Mucosa of gallbladder (tissue), 1 donor: ENCODE data around the gene ZNF217. TPM values are rescaled to one million over a fixed set of nuclear protein-coding genes. Genes with fewer than 3 reads are reported as not detected.
"Not testable (repeated sequence)": the region's sequence is repeated elsewhere in the genome, so short reads cannot be mapped to it uniquely, and the experiment has no call there.

Experiments
- DNase-seq: peaks from one replicate; pipeline ENCODE4 v3.0.0-alpha.2; 2020; ENCODE audit warnings: low spot score
- total RNA-seq: library from RNA; stranded (reverse); gene quantifications from one replicate; pipeline ENCODE4 v1.2.1, GENCODE V29; 2021
- donor health status: DM: no; HTN: no; CAD: no.

The ZNF217 gene
- total RNA-seq, 1 donor from 2014 or later = 45.4 TPM

DNA sequence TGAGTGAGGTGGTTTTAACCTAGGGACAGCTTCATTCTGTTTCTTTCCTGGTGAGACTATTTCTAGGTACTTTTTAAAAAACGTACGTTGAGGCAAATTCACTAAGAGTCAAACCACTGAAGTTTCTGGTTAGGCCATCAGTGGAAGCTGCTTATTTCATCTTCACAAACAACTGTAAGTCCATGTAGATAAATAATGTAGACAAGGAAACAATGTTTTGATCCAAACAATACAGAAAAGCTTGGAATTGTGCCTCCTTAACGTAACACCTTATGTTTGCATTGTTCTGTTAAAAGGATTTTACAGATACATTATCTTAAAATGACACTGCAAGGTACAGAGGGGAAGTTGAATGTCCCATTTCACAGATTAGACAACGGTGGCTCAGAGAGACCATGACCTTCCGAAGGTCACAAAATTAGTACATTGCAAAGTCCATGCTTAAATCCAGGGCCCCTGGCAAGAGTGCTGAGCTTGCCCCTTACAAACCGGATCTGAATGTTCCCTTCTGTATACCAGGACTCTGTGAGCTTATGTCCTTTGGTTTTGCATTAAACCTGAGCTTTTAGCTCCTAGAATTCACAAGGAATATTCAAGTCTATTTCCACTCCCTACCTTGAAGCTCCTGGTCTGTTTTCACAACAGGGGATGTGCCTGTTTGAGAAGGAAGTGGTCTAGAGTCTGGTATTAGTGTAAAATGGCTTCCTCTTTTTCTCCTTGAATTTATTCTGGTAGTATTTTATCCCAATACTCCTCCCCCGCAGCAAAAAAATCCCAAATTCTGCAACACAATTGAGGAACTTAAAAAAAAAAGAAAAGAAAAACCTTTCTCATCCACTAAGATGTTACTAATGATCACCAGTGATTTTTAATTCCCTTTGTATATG, 28.9 kb upstream of the ZNF217 start:
- DNase-seq = no peak

DNA sequence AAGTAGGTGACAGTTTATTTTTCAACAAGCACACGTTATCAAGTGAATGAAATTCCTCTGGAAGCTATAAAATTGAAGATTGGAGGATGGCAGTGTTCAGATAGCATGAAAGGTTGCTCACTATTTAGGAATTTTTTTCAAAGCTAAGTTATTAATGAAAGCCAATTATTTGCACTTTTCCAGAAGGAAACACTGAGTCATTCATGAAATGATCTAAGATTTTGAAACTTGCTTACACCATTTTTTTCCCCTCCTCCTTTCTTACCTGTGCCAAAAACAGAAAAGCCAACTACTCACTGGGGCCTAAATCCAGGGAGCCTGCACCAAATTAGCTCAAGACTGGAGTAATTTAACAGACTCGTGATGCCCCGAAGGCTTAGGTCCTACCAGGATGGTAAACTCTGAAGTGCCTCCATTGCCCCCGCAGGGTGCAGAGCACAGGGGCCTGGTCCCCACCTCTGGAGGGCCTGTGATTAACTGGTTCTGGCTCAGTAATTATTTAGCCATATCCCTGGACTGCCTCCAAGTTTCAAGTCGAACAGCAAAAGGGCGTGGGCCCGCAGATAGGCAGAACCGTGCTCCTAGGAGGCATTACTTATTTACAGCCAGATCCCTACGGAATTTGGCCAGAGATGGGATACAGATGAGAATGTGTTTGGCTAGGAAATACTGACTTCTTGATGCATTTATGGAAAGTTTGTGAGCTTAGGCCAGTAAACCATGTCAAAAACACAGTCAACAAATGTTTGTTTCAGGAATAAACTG, 28.0 kb upstream of the ZNF217 start:
- peak; percentile 63 for DNase-seq

DNA sequence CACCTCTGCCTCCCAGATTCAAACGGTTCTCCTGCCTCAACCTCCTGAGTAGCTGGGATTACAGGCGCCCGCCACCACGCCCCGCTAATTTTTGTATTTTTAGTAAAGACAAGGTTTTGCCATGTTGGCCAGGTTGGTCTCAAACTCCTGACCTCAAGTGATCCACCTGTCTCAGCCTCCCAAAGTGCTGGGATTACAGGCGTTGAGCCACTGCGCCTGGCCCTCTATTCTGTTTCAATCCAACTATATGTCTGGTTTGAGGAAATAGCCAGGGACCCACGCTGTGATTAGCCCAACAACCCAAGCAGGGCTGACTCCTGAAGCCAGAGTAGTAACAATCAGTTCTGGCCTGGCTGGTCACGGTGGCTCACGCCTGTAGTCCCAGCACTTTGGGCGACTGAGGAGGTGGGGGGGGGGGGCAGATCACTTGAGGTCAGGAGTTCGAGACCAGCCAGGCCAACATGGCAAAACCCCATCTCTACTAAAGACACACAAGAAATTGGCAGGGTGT, 24.9 kb upstream of the ZNF217 start:
- DNase-seq = not testable (repeated sequence)

DNA sequence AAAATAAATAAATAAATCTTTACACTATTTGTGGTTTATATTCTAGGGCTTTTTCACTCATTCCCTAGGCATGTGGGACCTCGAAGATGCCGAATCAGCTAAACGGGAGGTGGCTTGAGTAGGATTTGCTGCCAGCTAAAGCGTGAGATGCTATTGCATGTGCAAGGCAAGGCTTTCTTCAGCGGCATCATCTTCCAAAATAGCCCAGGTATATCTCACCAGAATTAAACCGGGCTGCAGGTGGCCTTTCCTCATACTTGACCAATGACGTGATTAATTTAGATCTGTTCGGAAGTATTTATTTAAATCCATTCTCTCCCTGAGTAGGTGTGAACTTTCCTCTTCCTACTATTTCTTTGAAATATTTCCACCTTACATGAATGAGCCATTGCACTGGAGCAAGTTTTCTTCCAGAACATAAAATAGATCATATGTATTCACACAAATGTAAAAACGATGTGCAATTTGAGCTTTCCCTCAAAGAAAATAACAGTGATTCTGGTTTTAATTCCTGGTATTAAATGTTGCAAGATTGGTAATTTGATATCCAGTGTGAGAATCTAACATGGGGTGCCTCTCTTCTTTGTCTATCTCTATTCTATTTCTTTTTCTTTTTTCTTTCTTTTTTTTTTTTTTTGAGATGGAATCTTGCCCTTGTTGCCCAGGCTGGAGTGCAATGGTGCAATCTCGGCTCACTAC, 24.3 kb upstream of the ZNF217 start:
- no peak for DNase-seq

DNA sequence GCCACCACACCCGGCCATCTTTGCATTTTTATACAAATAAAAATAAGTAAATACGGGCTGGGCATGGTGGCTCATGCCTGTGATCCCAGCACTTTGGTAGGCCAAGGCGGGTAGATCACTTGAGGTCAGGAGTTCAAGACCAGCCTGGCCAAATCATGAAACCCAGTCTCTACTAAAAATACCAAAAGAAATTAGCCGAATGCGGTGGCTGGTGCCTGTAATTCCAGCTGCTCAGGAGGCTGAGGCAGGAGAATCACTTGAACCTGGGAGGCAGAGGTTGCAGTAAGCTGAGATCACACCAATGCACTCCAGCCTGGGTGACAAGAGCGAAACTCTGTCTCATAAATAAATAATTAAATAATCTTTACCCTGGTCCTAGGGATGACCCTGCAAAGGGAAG, 22.9 kb upstream of the ZNF217 start:
- DNase-seq = not testable (repeated sequence)

DNA sequence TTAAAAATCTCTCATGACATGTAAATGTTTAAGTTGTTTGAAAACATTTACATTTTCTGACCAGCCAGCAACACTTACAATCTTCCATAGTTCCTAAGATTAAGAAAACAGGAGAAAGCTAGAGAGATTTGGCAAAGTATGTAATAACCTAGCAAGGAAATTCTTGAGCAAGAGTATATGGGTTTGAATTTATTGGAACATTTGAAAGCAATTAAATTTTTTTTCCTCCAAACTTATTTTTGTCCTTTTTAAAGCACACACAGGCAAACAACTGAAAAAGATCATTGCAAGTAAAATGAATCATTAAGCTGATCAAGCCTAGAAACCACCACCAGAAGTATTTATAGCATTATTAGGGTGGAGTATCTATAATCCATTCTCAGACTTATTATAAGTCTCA, 20.1 kb upstream of the ZNF217 start:
- DNase-seq = no peak

DNA sequence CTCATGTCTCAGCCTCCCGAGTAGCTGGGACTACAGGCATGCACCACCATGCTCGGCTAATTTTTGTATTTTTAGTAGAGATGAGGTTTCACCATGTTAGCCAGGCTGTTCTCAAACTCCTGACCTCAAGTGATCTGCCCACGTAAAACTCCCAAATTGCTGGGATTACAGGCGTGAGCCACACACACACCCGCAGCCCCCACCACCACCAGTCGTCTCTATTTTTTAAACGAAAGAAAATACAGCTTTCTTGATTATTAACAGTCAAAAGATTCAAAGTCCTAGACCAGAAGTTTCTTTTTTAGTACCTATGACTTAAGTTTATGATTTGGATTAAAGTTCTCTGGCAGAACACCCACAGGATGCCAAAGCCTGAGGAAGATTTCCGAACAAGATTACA, 18.6 kb upstream of the ZNF217 start:
- not testable (repeated sequence) for DNase-seq

DNA sequence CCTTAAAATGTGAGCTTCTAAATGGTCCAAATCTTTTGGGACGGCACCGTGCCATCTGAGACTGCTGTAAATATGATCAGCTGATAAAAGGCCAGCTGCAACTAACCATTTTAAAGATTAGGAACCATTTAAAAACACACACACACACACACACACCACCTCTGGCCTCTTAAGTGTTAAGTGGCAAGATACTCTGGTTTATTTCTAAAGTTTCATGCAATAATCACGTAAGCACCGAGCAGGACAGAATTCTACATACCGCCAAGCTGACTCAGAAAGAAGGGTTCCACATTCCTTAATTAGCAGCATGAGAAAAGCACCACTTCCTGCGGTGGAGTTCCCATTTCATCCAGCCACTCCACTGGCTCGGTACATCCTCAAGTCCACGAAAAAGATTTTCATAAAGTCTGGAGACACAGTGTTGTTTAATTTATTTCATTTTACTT, 17.8 kb upstream of the ZNF217 start:
- DNase-seq = peak; percentile 55

DNA sequence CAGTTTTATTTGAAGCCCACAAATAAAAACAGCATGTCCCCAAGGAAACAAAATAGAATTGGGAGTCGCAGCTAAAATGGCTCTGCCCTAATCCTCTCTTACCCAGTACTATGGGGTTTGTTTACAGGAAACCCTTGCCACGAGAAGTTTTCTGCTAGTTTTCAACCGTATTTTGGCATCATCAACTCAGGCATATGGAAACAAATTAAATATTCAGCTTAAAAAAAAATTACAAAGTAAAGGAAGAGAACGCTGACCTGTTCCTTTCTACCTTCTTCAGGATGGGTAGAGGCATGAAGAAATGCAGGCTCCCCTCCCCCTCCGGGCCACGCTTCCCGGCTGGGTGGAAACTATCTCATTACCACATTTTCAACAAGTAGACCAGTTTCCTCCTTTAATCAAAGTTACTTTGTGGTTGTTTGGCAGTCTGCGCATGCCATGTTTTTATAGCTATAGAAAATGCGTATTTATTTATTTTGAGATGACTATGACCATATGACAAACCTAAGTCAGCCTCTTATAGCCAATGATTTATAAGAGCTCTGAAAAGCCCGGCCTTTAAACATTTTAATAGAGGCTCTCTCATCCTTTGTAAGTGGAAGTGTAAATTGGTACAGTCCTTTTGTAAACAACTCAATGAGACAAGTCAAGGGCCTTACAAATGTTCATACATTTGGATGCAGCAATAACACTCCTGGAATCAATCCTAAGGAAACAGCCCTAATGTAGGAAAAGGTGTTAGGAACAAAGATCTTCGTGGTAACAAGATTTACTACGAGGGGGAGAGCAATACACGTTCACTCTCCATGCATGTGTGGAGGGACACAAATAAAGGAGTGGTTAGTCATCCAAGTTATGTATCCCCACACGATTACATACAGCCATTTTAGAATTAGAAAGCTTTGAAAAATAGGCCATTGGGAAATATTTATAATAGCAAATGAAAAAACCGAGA, 16.1 kb upstream of the ZNF217 start:
- peak; percentile 48 for DNase-seq

DNA sequence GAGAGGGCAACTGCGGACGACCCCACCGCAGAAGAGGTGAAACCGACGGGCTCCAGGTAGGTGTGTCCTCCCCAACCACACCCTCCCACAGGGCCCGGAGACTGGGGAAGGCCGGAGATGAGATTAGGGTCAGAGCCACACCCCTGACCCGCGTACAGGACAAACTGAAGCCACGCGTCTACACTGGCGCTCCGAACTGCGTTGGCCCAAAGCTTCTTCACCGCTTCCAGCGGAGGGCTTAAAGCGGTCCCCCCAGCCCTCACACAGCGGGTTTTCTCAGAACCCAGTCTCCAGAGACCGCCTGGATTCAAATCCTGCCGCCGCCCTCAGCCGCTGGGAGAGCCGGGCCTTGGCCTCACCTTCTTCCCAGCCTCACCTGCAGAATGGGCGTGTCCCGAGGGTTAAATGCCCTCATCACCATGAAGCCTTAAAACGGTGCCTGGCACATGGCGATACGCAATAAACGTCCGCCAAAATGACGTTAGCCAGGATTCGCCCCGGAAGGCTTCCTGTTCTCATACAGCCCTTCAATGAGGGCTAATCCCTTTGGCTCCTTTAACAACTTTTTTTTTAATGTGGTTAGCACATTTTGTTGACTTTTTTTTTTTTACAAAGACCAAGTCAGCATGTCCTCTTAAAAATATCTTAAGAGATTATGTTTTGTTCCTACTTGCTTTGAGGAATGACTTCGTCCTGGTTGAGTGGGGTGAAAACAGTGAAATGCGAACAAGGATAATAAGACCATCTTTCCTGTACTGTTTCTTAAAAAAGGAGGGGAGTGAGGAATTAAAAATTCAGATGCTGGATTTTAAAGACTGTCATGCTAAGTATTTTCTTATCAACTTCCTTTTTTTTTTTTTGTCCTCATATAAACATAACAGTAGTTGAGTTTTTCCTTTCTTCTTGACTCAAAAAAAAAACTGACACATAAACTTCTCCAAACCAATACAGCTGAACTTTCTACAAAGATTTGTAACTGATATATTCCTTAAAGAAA, 15.1 kb upstream of the ZNF217 start:
- no peak for DNase-seq

DNA sequence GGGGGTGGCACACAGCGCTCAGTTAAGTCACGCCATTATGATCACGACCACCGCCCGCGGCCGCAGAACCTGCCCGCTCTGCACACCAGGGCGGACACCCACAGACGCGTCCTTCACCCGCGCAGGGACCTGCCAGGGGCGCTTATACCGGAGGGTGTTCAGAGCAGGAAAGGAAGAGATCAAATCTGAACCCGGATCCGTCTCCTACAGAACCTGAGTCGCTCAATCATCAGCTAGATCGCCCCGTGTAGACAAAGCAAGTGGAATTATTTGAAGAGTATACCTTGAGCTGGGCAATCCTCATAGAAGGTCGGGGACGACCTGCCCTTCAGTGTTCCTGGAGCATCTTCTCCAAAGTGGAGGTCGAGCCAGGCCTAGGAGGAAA, 14.4 kb upstream of the ZNF217 start:
- DNase-seq = no peak

DNA sequence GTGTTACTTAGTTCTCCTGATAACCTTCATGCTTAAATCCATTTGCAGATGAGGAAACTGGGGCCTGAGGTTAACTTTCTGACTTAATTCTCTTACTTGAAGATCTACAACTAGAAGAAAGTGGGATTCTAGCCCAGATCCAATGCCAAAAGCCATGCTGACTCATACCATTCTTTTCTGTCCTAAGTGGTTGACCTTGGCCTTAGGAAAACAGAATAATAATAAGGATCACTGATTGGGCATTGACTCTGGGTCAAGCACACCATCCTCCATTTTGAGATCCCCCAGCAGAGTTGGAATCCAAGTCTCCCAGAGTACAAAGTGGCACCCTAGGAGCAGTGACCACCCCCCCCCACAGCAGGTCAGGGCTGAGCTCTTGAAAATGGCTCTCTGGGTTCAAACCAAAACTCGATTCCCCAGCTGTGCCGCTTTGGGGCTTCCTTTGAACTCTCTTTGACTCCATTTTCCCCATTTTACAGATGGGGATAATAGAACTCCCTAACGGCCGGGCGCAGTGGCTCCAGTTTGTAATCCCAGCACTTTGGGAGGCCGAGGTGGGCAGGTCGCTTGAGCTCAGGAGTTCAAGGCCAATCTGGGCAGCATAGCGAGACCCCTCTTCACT, 12.8 kb upstream of the ZNF217 start:
- no peak for DNase-seq

DNA sequence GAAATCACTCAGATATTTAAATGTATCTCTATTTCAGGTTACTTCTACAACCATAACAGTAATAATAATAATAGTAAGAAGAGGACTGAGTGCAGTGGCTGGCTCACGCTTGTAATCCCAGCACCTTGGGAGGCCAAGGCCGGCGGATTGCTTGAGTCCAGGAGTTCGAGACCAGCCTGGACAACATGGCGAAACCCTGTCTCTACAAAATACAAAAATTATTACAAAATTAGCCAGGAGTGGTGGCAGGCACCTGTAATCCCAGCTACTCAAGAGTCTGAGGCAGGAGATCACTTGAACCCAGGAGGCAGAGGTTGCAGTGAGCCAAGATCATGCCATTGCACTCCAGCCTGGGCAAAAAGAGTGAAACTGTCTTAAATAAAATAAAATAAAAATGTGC, 11.8 kb upstream of the ZNF217 start:
- DNase-seq = not testable (repeated sequence)

DNA sequence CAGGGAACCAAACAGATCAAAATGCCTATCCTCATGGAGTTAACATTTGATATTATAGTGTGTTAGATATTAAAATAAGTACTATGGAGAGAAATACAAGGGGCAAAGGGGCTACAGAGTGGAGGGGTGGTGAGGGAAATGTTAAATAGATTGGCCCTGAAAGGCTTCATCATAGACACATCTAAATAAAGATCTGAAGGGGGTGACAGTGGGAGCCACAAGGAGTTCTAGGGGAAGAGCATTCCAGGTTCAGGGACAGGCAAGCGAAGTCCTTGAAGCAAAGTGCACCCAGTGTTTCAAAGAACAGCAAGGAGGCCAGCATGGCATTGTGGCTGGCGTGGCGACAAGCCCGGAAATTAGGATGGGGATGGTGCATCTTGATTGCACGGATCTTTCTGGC, 11.2 kb upstream of the ZNF217 start:
- DNase-seq = not testable (repeated sequence)

DNA sequence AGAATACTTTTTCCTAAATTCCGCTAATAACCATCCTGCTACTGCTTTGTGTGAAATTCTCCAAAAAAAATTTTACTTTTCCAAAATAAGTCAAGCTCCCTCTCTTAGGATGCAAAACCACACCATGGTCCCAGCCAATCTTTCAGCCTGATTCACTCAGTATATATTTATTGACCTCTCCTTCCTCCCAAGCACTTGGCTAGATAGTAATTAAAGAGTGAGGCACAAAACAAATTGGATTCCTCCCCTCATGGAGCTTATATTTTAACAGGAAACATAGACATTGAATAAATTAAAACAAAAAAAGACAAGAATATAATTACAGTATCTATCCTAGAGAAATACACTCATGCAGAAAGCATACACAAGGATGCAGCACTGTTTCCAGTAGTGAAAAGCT, 9.0 kb upstream of the ZNF217 start:
- no peak for DNase-seq

DNA sequence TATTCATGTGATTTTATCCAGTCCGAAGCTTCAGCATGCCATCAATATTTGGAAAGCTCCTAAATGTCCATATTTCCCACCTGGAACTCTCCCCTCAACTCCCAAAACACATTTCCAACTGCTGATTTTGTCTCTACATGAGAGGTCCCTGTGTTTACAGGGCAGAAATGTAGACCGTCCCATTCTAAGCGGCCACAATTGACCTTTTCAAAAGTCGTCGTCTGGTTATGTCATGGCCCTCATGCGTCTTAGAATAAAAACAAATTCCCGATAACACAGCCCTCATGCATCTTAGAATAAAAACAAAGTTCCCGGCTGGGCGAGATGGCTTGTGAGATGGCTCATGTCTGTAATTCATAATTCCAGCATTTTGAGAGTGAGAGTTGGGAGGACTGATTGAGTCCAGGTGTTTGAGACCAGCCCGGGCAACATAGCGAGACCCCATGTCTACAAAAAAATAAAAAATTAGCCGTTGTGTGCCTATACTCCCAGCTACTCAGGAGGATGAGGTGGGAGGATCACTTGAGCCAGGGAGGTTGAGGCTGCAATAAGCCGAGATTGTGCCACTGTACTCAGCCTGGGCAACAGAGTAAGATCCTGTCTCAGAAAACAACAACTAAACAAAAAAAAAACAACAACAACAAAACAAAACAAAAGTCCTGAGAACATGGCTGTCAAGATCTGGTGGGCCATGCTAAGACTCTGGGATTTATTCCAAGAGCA, 6.4 kb upstream of the ZNF217 start:
- DNase-seq = no peak

DNA sequence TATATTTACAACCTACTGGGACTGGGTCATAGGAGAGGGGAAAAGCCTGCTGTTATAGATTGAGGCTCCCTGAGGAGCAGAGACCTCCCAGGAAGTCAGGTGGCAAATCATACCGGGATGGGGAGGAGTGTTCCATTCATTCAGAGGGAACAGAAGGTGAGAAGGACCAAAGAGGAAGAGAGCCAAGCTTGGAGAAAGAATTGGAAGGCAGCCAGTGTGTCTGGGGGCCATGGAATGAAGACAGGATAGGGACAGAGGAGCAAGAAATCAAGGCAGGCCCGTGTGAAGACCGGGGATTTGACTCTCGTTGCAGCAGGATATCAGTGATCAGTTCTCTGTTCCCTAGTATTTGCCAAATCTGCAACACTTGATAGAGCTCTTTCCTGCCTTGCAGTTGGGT, 5.7 kb upstream of the ZNF217 start:
- no peak for DNase-seq

DNA sequence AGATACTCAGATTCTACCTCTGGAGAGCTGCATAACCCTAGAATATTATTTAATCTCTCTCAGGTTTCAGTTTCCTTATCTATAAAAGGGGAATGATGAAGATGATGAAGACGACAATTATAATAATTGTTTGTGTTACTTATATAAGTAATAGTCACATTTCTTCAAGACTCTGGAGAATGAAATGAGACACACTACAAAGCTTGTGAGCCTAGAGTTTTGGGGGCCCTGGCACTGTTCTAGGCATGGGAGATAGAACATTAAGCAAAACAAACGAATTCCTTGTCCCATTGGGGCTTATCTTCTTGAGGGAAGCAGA, 5.4 kb upstream of the ZNF217 start:
- DNase-seq = no peak
